MM.1S (cell line): ENCODE results near the gene BLOC1S3.

Experiments
- DNase-seq: peaks from one replicate; pipeline ENCODE4 v3.0.0-alpha.2; 2015
- H2AFZ ChIP-seq: fragments of 300-600 bp; sonication (generic); 2 replicates; pipeline ENCODE4 v1.6.0; 2016; ENCODE audit warnings: antibody characterized with exemption, low read length
- H3F3A ChIP-seq: fragments of 300-600 bp; sonication (generic); 2 replicates; pipeline ENCODE4 v1.6.1; 2016; ENCODE audit warnings: mild to moderate bottlenecking, antibody characterized with exemption, low read length, moderate library complexity, mixed read lengths; ENCODE audit not compliant: insufficient read depth
- H3K27ac ChIP-seq: fragments of 300-600 bp; sonication (generic); 2 replicates; pipeline ENCODE4 v1.5.1; 2016; ENCODE audit warnings: mild to moderate bottlenecking, low read length
- H3K27me3 ChIP-seq: fragments of 300-600 bp; sonication (generic); replicated peaks from 2 replicates; pipeline ENCODE4 v1.6.0; 2016; ENCODE audit warnings: low read length; ENCODE audit not compliant: insufficient read depth
- H3K36me3 ChIP-seq: fragments of 300-600 bp; sonication (generic); replicated peaks from 2 replicates; pipeline ENCODE4 v1.6.1; 2016; ENCODE audit warnings: mild to moderate bottlenecking, low read length, mixed read lengths; ENCODE audit not compliant: insufficient read depth
- H3K4me1 ChIP-seq: fragments of 300-600 bp; sonication (generic); 2 replicates; pipeline ENCODE4 v1.6.1; 2016; ENCODE audit warnings: low read length, mixed read lengths
- H3K4me2 ChIP-seq: fragments of 300-600 bp; sonication (generic); 2 replicates; pipeline ENCODE4 v1.6.0; 2016; ENCODE audit warnings: low read depth, low read length
- H3K4me3 ChIP-seq: fragments of 300-600 bp; sonication (generic); 2 replicates; pipeline ENCODE4 v1.5.1; 2016; ENCODE audit warnings: low read length, mixed read lengths
- H3K79me2 ChIP-seq: fragments of 300-600 bp; sonication (generic); 2 replicates; pipeline ENCODE4 v1.6.1; 2016; ENCODE audit warnings: mixed run types, low read length, mixed read lengths
- H3K9ac ChIP-seq: fragments of 300-600 bp; sonication (generic); 2 replicates; pipeline ENCODE4 v1.6.1; 2016; ENCODE audit warnings: low read length, mixed read lengths
- H3K9me2 ChIP-seq: fragments of 300-600 bp; sonication (generic); replicated peaks from 2 replicates; pipeline ENCODE4 v1.6.1; 2016; ENCODE audit warnings: mild to moderate bottlenecking, low read length, mixed read lengths; ENCODE audit not compliant: insufficient read depth
- H3K9me3 ChIP-seq: fragments of 300-600 bp; sonication (generic); replicated peaks from 2 replicates; pipeline ENCODE4 v1.6.1; 2016; ENCODE audit warnings: mild to moderate bottlenecking, low read length, mixed read lengths; ENCODE audit not compliant: insufficient read depth
- H4K20me1 ChIP-seq: fragments of 300-600 bp; sonication (generic); 2 replicates; pipeline ENCODE4 v1.6.1; 2016; ENCODE audit warnings: mild to moderate bottlenecking, low read length, moderate library complexity, mixed read lengths; ENCODE audit not compliant: insufficient read depth
- EZH2 ChIP-seq: fragments of 300-600 bp; sonication (generic); optimal IDR thresholded peaks from 2 replicates; pipeline ENCODE3; 2017; ENCODE audit warnings: low read depth, mild to moderate bottlenecking, antibody characterized with exemption, low read length, mixed read lengths
- EZH2phosphoT487 ChIP-seq: fragments of 300-600 bp; sonication (generic); IDR thresholded peaks from 2 replicates; pipeline ENCODE4 v1.6.1; 2018; ENCODE audit warnings: antibody characterized with exemption, low read length
- TF ChIP-seq, protein P1 (sequence below): fragments of 300-600 bp; sonication (generic); IDR thresholded peaks from 2 replicates; pipeline ENCODE4 v1.5.1; 2016; ENCODE audit warnings: antibody characterized with exemption, low read length, mixed read lengths

BLOC1S3 gene

GRCh38 chr19:45139286-45140143, 39.1 kb upstream of the BLOC1S3 start:
- no peak overlapping the region for H3K4me3 ChIP-seq
- no peaks in the 10 kb centered on the region for H3K9me3 ChIP-seq
- H3K9me2 ChIP-seq: no peaks in the 10 kb centered on the region
- H3K4me1 ChIP-seq: peaks cover 33% of the 10 kb centered on the region
- H2AFZ ChIP-seq: no peak overlapping the region
- no peaks in the 10 kb centered on the region for H3K36me3 ChIP-seq
- no peaks in the 10 kb centered on the region for H3K27me3 ChIP-seq
- peaks cover 28% of the 10 kb centered on the region for H3F3A ChIP-seq
- no peaks in the 10 kb centered on the region for H4K20me1 ChIP-seq
- no peak for DNase-seq
- no peak overlapping the region for H3K4me2 ChIP-seq
- TF ChIP-seq EZH2phosphoT487: no peak
- TF ChIP-seq, protein P1, sequence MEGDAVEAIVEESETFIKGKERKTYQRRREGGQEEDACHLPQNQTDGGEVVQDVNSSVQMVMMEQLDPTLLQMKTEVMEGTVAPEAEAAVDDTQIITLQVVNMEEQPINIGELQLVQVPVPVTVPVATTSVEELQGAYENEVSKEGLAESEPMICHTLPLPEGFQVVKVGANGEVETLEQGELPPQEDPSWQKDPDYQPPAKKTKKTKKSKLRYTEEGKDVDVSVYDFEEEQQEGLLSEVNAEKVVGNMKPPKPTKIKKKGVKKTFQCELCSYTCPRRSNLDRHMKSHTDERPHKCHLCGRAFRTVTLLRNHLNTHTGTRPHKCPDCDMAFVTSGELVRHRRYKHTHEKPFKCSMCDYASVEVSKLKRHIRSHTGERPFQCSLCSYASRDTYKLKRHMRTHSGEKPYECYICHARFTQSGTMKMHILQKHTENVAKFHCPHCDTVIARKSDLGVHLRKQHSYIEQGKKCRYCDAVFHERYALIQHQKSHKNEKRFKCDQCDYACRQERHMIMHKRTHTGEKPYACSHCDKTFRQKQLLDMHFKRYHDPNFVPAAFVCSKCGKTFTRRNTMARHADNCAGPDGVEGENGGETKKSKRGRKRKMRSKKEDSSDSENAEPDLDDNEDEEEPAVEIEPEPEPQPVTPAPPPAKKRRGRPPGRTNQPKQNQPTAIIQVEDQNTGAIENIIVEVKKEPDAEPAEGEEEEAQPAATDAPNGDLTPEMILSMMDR: no peak
- no peak for TF ChIP-seq EZH2
- no peak overlapping the region for H3K27ac ChIP-seq
- H3K79me2 ChIP-seq: peaks cover 56% of the 10 kb centered on the region
- no peak overlapping the region for H3K9ac ChIP-seq

DNA sequence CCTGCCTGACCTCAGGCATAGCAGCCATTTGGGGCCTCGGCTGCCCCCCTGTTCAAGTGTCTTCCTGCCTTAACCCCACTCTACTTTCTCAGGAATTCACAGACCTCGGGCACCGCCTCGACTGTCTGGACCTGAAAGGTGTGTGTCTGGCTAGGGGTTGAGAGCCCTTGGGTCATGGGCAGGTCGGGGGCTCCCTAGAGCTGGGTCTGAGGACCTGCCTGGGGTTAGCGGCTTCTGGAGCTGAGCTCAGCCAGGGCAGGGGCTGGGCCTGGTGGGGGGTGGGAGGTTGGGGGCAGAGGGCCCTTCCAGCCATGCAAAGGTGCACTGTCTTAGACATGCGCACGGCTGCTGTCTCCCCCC, 38.5 kb upstream of the BLOC1S3 start:
- H3K4me2 ChIP-seq: no peak overlapping the region
- no peaks in the 10 kb centered on the region for H3K9me2 ChIP-seq
- peaks cover 49% of the 10 kb centered on the region for H3K79me2 ChIP-seq
- no peaks in the 10 kb centered on the region for H3K36me3 ChIP-seq
- no peak overlapping the region for H2AFZ ChIP-seq
- H3F3A ChIP-seq: peaks cover 28% of the 10 kb centered on the region
- no peaks in the 10 kb centered on the region for H4K20me1 ChIP-seq
- H3K27me3 ChIP-seq: no peaks in the 10 kb centered on the region
- peaks cover 32% of the 10 kb centered on the region for H3K4me1 ChIP-seq
- no peak for DNase-seq
- no peak overlapping the region for H3K4me3 ChIP-seq
- TF ChIP-seq EZH2 (no peak), EZH2phosphoT487 (no peak)
- TF ChIP-seq, protein P1: no peak
- no peaks in the 10 kb centered on the region for H3K9me3 ChIP-seq
- no peak overlapping the region for H3K9ac ChIP-seq
- H3K27ac ChIP-seq: no peak overlapping the region

GRCh38 chr19:45140533-45140932, 38.1 kb upstream of the BLOC1S3 start:
- no peak overlapping the region for H2AFZ ChIP-seq
- no peak overlapping the region for H3K4me3 ChIP-seq
- H3K9ac ChIP-seq: no peak overlapping the region
- no peaks in the 10 kb centered on the region for H3K36me3 ChIP-seq
- H3K9me2 ChIP-seq: no peaks in the 10 kb centered on the region
- DNase-seq: no peak
- no peaks in the 10 kb centered on the region for H4K20me1 ChIP-seq
- TF ChIP-seq EZH2phosphoT487 (no peak), EZH2 (no peak)
- TF ChIP-seq, protein P1: no peak
- peaks cover 45% of the 10 kb centered on the region for H3K79me2 ChIP-seq
- H3K9me3 ChIP-seq: no peaks in the 10 kb centered on the region
- no peaks in the 10 kb centered on the region for H3K27me3 ChIP-seq
- peaks cover 28% of the 10 kb centered on the region for H3K4me1 ChIP-seq
- no peak overlapping the region for H3K27ac ChIP-seq
- H3F3A ChIP-seq: peaks cover 25% of the 10 kb centered on the region
- H3K4me2 ChIP-seq: no peak overlapping the region
